GM13977 (cell line): ENCODE data around the gene SRRM1.
"Not testable (repeated sequence)": the region's sequence is repeated elsewhere in the genome, so short reads cannot be mapped to it uniquely, and the experiment has no call there.

ENCODE experiments used
- DNase-seq: peaks from one replicate; pipeline ENCODE4 v3.0.0; 2012; ENCODE audit warnings: low spot score
- CTCF ChIP-seq: IDR thresholded peaks from 2 replicates; pipeline ENCODE4 v1.5.1; 2012; ENCODE audit warnings: mild to moderate bottlenecking, control low read depth; ENCODE audit not compliant: insufficient read depth; ENCODE audit errors: extremely low read depth, missing control alignments
- in situ Hi-C: fragments of 300-500 bp; cut with MboI; formaldehyde crosslinking; loops from one replicate; pipeline ENCODE4 v1.12.0; 2022; ENCODE audit warnings: low sequenced_read_pairs, low pct_unique_long_range_greater_than_20kb, mixed read lengths, inconsistent platforms; ENCODE audit not compliant: unreplicated experiment

SRRM1 gene

GRCh38 chr1:24656046-24656445 lies 12.9 kb downstream of the SRRM1 start:
- TF ChIP-seq CTCF: no peak
- DNase-seq: no peak
- in situ Hi-C loops: no loop called here

GRCh38 chr1:24657781-24658180 lies 14.7 kb downstream of the SRRM1 start:
- DNase-seq: no peak
- no peak for TF ChIP-seq CTCF
- in situ Hi-C loops: no loop called here

DNA sequence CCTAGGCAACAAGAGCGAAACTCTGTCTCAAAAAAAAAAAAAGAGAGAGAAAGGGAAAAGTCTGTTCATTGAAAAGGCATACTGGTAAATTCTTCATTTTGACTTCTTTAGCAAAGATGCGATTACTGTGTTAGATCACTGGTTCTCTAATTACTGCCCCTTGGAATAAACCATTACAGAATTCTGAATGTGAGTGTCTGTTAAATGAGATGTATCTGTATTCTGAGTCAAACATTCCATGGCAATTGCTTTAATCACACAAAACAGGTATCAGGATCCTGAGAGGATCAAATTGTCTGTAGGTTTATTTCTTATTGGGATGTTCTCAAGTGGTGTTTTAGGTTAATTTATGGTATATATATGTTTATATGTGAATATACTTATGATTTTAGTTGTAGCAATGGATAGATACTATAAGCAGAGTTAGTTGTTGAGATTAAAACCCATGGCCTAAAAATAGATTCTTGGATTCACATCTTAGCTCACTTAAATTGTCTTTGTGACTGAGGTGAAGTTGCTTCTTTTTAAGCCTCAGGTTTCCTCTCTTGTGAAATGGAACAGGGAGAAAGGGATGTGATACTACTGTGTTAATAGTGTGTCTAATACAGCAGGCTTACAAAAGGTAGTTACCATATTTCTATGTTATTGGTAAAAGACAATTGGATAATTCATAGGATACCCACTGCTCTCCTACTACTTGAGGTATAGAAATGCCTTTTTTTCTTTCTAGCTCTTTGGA lies 16.2 kb downstream of the SRRM1 start:
- in situ Hi-C loops: no loop called here
- no peak for TF ChIP-seq CTCF
- no peak for DNase-seq

DNA sequence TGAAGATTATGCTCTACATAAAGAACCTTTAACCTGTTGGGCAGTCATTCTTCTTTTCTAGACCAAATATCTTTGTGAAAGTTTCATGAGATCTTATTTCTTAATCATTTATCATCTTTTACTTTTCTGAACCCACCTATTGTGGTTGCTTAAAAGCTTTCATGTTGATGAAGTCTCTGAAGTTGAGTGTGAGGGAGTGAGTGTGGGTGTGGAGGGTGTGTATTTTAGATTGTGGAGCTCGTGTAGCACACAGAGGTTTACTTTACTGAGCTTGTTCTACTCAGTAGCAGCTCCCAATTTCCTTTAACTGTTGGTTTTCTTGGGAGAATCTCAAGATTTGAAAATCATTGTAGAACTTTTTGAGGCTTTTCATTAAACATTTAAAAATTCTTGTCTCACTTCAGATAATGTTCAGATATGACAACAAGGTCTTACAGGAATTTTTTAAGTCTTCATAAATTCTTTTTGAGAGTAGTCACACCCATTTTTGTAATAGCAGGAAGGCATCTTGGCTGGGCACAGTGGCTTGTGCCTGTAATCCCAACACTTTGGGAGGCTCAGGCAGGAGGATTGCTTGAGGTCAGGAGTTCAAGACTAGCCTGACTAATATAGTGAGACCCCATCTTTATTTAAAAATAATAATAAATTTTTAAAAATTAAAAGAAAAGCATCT lies 17.0 kb downstream of the SRRM1 start:
- no peak for DNase-seq
- in situ Hi-C loops: no loop called here
- TF ChIP-seq CTCF: no peak

- DNase-seq: no peak
- no peak for TF ChIP-seq CTCF
- in situ Hi-C loops: no loop called here
These were observed 21.5 kb downstream of the SRRM1 start for GRCh38 chr1:24664507-24665033.

DNA sequence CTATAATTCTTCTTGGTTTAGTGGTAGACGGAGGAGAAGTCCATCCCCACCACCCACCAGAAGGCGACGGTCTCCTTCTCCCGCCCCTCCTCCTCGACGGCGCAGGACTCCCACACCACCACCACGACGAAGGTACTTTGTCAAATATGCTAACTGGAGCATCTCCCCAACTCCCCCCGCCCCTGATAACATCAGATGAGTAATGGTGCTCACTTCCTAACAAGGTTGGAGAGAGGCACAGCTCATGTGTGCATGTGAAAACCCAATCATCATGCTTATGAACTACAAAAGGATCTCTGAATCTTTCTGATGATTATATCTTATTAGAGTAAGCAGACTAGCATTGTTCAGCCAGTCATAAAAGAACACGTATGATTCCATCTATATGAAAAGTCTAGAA lies 23.7 kb downstream of the SRRM1 start:
- TF ChIP-seq CTCF: no peak
- in situ Hi-C loops: no loop called here
- DNase-seq: no peak

GRCh38 chr1:24671372-24671771 lies 28.3 kb downstream of the SRRM1 start:
- in situ Hi-C loops, DNase-seq: not testable (repeated sequence)

DNA sequence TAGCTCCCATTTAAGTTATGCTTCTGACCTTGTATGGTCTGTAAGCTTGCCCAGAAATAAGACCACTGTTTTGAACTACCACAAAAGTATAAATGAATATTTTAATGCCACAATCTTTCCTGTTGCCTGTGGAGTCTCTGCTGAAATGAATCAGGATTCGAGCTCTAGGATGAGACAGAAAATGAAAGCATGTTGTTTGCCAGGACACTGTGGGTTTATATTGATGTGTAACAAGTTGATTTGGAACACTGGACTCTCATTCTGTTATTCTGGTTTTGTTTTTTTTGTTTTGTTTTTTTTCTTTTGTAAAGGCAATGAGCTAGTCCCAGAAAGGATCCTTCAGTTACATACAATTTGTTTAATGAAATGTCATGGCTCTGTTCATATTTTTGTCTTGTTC lies 29.6 kb downstream of the SRRM1 start:
- in situ Hi-C loops, DNase-seq: not testable (repeated sequence)
